ENCODE measurements around the gene PTPRD.
"Not testable (repeated sequence)": the region's sequence is repeated elsewhere in the genome, so short reads cannot be mapped to it uniquely, and the experiment has no call there.

PTPRD gene

DNA sequence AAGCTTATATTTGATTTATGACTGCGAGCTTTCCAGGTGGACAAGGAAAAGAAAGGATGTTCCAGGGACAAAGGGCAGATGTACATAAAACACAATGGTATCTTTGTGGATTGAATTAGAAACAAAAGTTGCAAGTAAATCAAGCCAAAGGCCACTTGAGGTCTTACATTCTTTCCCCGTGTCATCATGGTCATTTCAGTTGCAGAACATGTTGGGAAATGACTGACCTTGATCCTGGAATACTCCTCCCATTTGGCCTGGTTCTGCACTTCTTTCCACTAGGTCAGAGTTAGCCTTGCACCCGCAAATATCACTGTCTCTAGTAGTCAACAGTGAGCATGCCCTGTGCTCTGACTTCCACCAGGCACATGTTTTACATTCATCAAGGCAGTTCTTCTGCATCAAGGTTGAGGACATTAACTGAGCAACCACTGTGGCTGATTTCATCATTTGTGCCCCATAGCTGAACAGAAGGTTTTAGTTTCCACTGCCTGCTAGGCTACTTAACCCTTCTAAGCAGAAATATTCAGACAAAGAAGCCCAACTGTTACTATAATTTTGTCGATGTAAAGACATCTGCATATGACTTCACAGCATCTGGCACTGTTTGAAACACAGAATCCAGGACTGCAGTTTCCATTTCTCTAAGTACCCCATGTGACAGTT is 1651.5 kb downstream of the PTPRD start:
- in situ Hi-C loops (cut with MboI; ENCODE audit: low sequenced_read_pairs): no loop called here

- in situ Hi-C loops (cut with MboI; ENCODE audit: low sequenced_read_pairs): no loop called here
Observed at GRCh38 chr9:8960254-8960653, 1652.5 kb downstream of the PTPRD start.

DNA sequence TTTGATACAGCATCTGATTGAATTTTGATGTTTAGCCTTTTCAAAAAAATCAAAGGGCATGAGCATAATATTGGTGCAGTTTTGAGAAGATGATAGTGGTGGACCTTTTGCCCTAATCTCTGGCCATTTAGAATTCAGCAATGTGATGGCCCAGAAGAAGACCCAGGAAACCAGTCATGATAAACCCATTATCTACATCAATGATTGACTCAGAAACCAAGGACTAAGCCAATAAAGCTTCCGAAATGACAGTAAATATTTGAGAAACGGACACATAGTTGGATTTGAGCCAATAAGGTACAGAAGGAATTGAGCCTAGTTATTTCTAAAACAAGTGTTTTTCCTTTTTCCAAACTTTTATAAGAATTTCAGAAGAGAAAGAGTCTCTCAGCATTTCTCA is 1654.4 kb downstream of the PTPRD start:
- in situ Hi-C loops (cut with MboI; ENCODE audit: low sequenced_read_pairs): no loop called here

- in situ Hi-C loops (cut with MboI; ENCODE audit: low sequenced_read_pairs): no loop called here
Observed at GRCh38 chr9:8955315-8955714, 1657.5 kb downstream of the PTPRD start.

- in situ Hi-C loops (cut with MboI; ENCODE audit: low sequenced_read_pairs): no loop called here
Observed at GRCh38 chr9:8946461-8946860, 1666.3 kb downstream of the PTPRD start.

- in situ Hi-C loops (cut with MboI; ENCODE audit: low sequenced_read_pairs): no loop called here
Observed at GRCh38 chr9:8943392-8943791, 1669.4 kb downstream of the PTPRD start.

- in situ Hi-C loops (cut with MboI; ENCODE audit: low sequenced_read_pairs): no loop called here
Observed at GRCh38 chr9:8940650-8941049, 1672.2 kb downstream of the PTPRD start.

DNA sequence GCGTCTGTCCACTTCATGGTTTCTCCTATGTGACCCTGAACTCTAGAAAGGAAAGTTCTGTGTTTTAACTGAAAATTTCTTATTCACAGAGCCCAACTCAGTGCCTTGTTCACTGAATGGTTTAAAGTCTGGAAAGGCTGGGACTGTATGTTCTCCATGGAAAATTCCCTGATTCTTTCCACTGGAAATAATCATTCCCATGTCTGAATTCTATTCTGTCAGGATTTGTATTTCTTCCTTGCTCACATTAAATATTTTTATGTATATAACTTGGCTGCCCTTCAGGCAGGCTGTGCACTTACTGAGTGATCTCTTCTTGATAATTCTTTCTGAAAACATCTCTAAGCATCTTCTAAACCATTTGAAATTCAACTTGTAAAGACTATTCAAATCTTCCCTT is 1686.3 kb downstream of the PTPRD start:
- in situ Hi-C loops (cut with MboI; ENCODE audit: low sequenced_read_pairs): no loop called here

- in situ Hi-C loops (cut with MboI; ENCODE audit: low sequenced_read_pairs): no loop called here
Observed at GRCh38 chr9:8924562-8924961, 1688.2 kb downstream of the PTPRD start.

- in situ Hi-C loops (cut with MboI; ENCODE audit: low sequenced_read_pairs): not testable (repeated sequence)
Observed at GRCh38 chr9:8920478-8921183, 1692.2 kb downstream of the PTPRD start.

DNA sequence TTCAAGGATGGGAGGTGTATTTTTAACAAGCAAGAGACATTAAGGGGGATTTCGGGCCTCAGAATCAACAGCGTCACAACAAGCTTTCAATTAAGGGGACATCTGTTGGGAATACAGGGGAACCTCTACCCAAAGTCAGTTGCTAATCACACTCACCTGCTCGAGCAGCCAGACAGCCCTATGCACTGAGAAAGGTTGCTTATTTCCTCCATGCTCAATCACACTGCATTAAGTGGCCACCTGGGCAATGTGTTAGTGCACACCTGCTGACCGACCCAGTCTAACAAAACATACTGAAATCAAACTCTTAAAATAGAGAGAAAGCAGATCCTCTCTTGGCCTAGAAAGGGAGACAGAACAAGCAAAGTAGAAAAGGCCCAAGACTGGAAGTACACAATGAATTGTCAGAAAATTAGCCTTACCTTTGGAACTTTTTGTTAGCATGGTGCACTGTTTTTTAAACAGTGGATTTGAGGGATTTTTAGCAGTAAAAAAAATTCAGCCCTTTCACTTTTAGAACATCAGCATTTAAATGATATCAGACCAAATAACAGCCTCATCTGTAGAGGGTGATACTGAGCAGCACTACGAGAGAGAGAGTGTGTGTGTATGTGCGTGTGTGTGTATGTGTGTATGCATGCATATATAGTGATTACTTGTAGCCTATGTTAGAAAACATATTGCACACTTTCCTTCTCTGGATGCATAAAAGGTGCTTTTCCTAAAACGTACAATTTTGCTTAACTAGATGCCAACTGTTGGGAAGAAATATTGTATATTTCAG is 1694.7 kb downstream of the PTPRD start:
- in situ Hi-C loops (cut with MboI; ENCODE audit: low sequenced_read_pairs): no loop called here

GRCh38 chr9:8916771-8917170 is 1696.0 kb downstream of the PTPRD start:
- in situ Hi-C loops (cut with MboI; ENCODE audit: low sequenced_read_pairs): no loop called here

GRCh38 chr9:8907868-8908267 is 1704.9 kb downstream of the PTPRD start:
- in situ Hi-C loops (cut with MboI; ENCODE audit: low sequenced_read_pairs): no loop called here

- in situ Hi-C loops (cut with MboI; ENCODE audit: low sequenced_read_pairs): no loop called here
Observed at GRCh38 chr9:8905731-8906130, 1707.1 kb downstream of the PTPRD start.

DNA sequence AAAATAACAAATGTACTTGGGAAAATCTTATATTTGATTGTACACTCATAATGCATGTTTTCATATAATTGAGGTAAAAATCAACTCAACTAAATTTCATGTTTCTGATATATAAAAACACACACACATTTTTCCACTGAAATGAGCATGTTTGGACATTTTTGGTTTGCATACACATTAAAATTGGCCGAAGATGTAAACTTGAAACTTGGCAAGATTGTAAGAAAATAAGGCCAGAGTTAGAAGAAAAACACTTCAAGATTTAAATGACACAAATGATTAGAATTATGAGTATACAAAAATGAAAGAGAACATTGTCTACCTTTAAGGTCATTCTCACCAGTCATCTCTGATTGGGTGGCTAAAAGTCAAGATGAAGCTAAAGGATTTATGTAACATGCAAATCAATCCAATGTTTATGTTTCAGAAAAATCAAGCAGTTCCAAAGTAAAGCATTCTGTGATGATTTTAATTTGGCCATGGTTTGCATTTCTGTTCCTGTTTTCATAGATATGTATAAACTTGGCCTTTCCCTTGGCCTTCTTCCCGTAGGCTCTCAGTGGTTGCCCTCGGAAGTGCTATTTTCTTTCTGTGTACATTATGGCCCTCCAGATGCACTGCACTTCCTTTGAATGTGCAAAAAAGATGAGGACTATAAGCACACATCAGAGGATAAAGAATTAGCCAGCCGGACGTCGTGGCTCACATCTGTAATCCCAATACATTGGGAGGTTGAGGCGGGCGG is 1707.9 kb downstream of the PTPRD start:
- in situ Hi-C loops (cut with MboI; ENCODE audit: low sequenced_read_pairs): no loop called here

DNA sequence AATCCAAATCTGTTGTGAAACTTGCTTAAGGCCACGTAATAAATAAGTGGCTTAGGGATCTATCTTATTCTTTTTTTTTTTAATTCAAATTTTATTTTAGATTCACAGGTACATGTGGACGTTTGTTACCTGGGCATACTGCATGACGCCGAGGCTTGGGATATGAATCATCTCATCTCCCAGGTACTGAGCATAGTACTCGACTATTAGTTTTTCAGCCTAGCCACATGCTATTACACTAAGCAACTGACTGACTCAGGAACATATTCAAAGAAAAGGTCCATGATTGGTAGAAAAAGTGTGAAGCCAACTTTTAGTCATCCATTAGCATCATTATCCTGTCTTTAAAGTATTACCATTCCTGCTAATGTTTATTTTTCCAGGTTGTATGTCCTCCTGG is 1709.7 kb downstream of the PTPRD start:
- in situ Hi-C loops (cut with MboI; ENCODE audit: low sequenced_read_pairs): no loop called here

GRCh38 chr9:8901146-8901545 is 1711.7 kb downstream of the PTPRD start:
- in situ Hi-C loops (cut with MboI; ENCODE audit: low sequenced_read_pairs): no loop called here

GRCh38 chr9:8899511-8899910 is 1713.3 kb downstream of the PTPRD start:
- in situ Hi-C loops (cut with MboI; ENCODE audit: low sequenced_read_pairs): no loop called here

DNA sequence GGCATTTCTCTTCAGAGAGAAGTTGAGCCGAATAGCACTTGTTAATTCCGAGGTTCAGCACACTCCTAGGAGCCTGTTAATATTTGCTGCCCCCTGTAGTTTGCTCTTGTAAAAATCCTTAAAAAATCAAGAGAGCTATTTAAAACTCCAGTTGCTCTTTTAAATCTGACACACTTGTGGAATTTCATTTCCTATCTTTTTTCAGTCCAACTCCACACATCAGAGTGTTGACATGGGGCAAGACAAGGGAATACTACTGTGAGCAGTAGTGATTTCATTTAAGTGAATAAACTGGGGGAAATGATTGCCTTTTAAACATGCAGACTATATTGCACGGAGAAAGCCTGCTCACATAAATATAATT is 1717.0 kb downstream of the PTPRD start:
- in situ Hi-C loops (cut with MboI; ENCODE audit: low sequenced_read_pairs): no loop called here

DNA sequence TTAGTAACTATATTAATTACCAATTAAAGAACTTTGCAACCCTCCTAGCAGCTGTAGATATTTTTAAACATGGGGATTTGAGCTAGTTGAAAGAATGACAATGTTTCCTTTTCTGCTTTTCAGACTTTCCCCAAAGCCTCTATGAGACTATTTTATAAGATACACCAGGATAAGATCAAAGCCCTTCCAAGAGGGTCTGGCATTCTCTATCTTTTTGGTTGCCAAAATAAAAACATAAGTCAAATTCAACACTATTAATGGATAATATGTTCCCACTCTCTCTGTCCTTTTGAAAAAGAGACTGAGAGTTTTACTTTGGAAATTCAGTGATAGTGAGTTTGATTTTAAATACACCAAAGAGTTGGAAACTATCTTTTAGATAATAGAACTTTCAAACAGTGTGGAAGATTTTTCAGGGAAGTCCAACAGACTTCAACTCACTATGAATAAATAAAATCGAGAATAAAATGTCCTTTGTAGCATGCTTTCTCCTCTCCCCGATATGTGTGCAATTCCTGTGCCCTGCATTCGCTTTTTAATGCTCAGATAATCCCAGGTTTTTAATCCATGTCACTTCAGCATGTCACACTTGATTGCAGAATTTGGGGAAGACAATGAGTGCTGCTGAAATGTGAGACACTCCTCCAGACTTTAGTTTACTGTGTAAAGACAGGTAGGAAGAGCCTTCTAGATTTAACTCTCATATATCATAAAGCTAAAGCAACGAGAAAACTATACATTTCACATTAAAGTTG is 1717.5 kb downstream of the PTPRD start:
- in situ Hi-C loops (cut with MboI; ENCODE audit: low sequenced_read_pairs): no loop called here

GRCh38 chr9:8890695-8891094 is 1722.1 kb downstream of the PTPRD start:
- in situ Hi-C loops (cut with MboI; ENCODE audit: low sequenced_read_pairs): no loop called here
